LNCAP (cell line): ENCODE data around the gene DDX10.

Experiments used
- TF ChIP-seq, protein P1 (sequence below): fragments of 450-650 bp; IDR thresholded peaks from 2 replicates; pipeline ENCODE4 v1.5.1; 2017; ENCODE audit warnings: mild to moderate bottlenecking

DDX10 gene

DNA sequence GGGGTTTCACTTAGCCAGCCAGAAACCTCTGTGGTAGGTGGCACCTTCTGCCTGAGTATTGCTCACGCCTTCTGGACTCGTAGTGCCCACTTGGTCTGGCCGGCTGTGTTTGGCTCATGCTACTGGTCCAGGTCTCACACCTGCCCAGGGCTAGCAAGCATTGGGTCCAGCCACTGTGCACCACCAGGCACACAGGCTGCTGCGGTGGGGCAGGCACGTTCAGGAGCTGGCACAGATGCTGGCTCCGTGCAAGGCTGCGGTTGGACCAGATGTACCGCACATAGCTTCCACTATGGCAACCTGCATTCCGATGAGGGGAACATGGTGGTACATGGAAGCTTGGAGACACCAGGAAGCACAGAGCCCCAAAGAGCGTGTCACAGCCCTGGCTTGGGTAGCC, 36.5 kb upstream of the DDX10 start:
- TF ChIP-seq, protein P1, sequence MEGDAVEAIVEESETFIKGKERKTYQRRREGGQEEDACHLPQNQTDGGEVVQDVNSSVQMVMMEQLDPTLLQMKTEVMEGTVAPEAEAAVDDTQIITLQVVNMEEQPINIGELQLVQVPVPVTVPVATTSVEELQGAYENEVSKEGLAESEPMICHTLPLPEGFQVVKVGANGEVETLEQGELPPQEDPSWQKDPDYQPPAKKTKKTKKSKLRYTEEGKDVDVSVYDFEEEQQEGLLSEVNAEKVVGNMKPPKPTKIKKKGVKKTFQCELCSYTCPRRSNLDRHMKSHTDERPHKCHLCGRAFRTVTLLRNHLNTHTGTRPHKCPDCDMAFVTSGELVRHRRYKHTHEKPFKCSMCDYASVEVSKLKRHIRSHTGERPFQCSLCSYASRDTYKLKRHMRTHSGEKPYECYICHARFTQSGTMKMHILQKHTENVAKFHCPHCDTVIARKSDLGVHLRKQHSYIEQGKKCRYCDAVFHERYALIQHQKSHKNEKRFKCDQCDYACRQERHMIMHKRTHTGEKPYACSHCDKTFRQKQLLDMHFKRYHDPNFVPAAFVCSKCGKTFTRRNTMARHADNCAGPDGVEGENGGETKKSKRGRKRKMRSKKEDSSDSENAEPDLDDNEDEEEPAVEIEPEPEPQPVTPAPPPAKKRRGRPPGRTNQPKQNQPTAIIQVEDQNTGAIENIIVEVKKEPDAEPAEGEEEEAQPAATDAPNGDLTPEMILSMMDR: no peak

DNA sequence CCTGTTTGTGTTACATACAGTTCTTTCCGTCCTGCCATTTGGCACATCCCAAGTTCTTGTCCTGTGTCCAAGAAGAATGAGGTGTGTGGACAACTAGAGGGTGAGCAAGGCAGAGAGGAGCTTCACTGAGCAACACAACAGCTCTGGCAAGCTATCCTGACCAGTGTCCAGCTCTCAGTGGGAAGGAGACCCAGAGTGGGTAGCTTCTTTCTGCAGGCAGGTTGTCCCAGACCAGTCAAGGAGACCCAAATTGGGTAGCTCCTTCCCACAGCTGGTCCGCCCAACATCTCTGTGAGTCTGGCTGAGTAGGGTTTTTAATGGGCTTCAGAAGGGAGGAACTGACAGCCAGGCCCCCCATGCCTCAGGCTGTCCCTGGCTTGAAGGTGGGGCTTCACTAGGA, 36.1 kb upstream of the DDX10 start:
- TF ChIP-seq, protein P1: no peak

DNA sequence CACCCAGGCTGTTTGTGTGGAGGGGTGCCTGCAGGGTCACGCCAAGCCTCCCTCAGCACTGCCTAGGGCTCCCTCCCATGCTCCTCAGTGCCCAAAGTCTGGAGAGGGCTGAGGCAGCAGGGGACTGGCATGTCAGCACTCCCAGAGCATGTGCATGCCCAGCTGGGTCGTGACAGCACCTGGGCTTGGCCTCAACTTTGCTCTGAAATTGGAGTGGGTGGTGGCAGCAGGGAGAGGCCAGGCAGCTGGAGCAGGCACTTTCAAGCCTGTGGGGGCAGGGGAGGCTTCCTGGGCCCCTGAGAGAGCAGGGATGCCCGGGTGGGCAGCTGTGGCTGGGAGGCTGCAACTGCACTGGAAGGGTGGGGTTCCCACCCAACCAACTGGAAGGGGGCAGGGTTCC, 35.6 kb upstream of the DDX10 start:
- TF ChIP-seq, protein P1: no peak

DNA sequence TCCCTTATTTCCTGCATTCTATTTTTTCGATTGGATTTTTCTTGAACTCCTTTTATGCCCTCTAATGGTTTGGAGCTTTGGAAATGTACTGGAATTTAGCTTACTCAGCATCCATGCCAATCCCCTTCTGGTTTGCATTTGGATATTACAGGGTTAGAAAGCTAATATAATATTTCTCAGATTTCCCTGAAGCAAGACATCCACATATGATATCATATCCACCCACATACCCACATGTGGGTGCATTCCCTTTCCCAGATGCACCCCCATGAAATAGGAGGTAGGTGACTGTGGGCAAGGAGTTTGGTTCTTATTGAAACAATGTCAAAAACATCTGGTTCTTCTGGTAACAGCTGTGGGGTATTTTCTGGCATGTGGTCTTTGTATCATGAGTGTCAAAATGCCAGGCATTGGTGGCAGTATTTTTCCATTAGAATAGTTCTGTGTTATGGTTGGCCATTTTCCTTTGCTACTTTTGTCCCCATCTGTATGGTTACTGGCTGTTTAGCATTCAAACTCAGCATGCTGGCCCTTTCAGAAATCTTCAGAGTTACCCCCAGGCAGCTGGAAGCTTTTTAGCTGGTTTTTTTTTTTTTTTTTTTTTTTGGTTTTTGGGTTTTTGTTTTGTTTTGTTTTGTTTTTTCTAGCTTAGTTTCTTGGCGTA, 32.7 kb upstream of the DDX10 start:
- TF ChIP-seq, protein P1: no peak

DNA sequence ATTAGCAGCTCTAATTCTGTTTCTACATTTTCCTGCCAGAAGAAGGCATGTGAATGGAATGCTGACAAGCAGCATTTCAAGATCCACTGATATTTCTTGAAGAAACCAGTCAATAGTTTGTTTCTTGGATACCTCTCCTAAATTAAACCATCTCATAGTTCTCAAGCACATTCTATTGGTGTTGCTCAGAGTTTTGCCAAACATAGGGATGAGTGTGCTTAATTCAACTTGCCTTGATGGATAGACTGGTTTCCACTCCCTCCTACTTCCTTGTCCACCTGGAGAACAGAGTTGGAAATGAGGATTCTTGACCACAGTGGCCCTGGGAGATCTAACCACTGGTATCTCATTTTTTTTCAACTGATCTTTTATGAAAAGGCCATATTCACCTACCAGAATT, 29.8 kb upstream of the DDX10 start:
- TF ChIP-seq, protein P1: no peak

DNA sequence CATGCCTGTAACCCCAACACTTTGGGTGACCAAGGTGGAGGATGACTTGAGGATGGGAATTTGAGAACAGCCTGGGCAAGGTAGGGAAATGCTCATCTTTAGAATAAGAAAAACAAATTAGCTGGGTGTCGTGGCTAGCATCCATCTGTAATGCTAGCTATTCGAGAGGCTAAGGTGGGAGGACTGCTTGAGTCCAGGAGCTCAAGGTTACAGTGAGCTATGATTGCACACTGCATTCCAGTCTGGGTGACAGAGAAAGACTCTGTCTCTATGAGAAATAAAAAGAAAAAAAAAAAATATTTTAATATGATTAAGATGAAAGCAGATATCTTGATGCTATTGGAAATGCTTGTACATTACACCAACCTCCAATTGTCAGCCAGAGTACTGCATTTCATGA, 28.6 kb upstream of the DDX10 start:
- TF ChIP-seq, protein P1: no peak

DNA sequence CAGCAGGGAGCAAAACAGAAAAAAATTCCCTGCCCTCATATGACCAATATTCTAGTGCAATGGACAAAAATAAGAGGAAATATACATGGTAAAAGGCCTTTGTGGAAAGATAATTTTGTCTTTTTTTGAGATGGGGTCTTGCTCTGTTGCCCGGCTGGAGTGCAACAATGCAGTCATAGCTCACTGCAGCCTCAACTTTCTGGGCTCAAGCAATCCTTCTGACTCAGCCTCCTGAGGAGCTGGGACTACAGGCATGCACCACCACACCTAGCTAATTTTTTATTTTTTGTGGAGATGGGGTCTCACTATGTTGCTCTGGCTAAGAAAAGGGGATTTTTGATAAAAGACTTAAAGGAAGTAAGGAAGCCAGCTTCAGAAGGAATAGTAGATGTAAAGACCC, 25.7 kb upstream of the DDX10 start:
- TF ChIP-seq, protein P1: no peak

DNA sequence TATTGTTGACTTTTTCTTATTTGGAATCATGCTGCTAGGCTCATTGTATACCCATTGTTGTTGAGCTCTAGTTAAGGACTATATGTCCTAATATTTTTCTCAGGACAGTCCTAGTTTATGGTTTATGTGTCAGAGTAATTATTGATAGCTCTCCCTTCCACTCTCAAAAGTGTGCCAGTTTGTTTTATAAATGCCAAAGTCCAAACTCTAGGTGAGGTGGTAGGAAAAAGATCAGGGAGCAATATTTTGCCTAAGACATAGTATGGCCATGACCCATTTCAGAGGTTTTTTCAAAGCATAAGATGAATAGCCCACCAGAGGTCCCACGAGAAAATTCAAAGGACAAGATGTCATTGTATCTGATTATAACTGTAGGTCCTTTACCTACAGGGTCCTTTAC, 20.9 kb upstream of the DDX10 start:
- TF ChIP-seq, protein P1: no peak
